ENCODE data around the gene RAB1B. TPM values are rescaled to one million over a fixed set of nuclear protein-coding genes. Genes with fewer than 3 reads are reported as not detected.
"Not testable (repeated sequence)": the region's sequence is repeated elsewhere in the genome, so short reads cannot be mapped to it uniquely, and the experiment has no call there.

The RAB1B gene
- total RNA-seq, 1 experiment from 2014 or later = 55.6 TPM

DNA sequence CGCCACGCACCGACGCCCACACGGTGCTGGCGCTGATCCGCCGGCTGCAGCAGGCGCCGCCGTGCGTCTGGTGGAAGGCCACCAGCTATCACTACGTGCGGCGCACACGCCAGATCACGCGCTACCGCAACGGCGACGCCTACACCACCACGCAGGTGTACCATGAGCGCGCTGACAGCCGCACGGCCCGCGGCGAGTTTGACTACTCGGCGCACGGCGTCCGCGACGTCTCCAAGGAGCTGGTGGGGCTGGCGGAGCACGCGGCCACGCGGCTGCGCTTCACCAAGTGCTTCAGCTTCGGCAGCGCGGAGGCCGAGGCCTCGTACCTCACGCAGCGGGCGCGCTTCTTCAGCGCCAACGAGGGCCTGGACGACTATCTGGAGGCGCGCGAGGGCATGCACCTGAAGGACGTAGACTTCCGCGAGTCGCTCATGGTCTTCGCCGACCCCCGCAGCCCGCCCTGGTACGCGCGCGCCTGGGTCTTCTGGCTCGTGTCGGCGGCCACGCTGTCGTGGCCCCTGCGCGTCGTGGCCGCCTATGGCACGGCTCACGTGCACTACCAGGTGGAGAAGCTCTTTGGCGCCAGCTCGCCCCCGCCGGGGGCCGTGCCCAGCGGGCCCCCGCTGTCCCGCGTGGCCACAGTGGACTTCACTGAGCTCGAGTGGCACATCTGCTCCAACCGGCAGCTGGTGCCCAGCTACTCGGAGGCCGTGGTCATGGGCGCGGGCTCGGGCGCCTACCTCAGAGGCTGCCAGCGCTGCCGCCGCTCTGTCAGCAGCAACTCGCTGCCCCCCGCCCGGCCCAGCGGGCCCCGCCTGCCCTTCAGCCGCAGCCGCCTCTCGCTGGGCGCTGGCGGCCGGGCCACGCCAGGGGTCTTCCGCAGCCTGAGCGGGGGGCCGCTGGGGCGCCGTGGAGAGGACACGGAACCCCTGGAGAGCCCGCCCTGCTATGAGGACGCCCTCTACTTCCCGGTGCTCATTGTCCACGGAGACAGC is 26.5 kb downstream of the RAB1B start:
- DNase-seq (ENCODE audit: extremely low read depth, low read depth) = no peak

DNA sequence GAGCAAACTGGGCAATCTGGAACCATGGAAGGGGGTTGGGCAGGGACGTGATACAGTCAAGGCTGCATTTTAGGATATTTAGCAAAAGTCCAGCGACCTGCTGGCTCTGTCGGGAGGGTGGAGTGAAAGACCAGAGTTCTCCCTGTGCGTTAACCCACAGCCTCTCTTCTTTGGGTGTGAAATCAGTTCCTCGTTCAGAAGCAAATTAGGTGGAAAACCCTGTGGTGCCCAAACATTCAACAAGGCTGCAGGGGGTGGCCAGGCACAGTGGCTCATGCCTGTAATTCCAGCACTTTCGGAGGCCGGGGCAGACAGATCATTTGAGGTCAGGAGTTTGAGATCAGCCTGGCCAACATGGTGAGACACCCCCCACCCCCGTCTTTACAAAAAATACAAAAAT is 29.2 kb downstream of the RAB1B start:
- DNase-seq (ENCODE audit: extremely low read depth, low read depth) = no peak

DNA sequence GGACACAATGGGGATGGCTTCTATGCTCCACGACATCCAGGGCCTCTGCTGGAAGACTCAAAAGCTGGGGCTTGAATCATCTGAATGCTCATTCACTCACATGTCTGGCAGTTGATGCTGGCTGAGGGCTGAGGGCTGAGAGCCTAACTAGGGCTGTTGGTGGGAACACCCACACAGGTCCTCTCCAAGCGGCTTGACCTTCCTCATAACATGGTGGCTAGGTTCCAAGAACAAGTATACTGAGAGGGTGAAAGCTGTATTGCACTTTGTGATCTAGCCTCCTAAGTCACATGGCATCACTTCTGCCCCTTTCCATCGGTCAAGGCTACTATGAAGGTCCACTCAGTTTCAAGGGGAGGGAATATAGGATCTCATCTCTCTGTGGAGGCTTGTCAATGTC is 30.7 kb downstream of the RAB1B start:
- DNase-seq (ENCODE audit: extremely low read depth, low read depth) = no peak

- DNase-seq (ENCODE audit: extremely low read depth, low read depth) = no peak
Observed at GRCh38 chr11:66302656-66303055, 34.2 kb downstream of the RAB1B start.

GRCh38 chr11:66309475-66309874 is 41.0 kb downstream of the RAB1B start:
- DNase-seq (ENCODE audit: extremely low read depth, low read depth) = no peak

- DNase-seq (ENCODE audit: extremely low read depth, low read depth) = no peak
Observed at GRCh38 chr11:66310324-66310723, 41.9 kb downstream of the RAB1B start.

GRCh38 chr11:66310803-66311440 is 42.5 kb downstream of the RAB1B start:
- not testable (repeated sequence) for DNase-seq (ENCODE audit: extremely low read depth, low read depth)

- DNase-seq (ENCODE audit: extremely low read depth, low read depth) = no peak
Observed at GRCh38 chr11:66311470-66311964, 43.1 kb downstream of the RAB1B start.

- peak; percentile 91 for DNase-seq (ENCODE audit: extremely low read depth, low read depth)
Observed at GRCh38 chr11:66311965-66312548, 43.6 kb downstream of the RAB1B start.

GRCh38 chr11:66312549-66313320 is 44.3 kb downstream of the RAB1B start:
- peak; percentile 95 for DNase-seq (ENCODE audit: extremely low read depth, low read depth)

DNA sequence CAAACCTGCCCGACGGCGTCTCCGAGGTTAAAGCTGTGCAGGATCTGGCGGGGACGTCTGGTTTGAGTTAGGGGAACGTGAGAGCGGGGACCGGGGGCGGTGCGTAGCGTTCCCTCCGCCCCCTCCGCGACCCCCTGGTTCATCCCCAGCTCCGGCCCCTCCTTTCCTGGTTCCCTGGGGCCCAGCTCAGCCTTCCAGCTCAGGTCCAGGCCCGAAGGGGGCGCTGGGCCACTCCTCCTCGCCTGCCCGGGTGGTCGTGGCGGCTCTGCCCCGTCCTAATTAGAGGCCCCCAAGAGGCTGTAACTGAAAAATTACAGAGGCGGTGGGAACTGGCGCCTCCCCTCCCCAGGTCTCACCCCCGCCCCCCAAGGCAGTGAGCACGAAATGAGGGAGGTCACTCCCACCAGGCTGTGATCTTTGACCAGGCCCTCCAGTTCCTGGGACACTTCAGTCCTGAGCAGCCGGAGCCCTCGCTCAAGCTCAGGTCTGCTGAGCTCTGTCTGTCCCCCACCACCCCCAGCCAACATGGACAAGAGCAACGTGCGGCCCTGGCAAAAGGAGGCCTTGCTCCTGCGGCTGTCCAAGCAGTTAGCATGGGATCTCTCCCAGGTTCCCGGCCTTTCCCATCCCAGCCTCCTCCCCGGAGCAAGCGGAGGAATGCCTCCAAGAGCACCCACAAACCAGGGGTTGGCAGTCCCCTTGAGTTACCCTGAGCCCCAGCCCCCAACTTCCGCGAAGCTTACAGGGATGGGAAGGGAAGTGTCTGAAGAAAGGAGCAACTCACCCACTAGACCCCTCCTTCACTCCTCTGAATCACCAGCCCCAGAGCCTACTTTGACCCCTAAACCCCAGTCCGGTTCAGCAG is 45.1 kb downstream of the RAB1B start:
- no peak for DNase-seq (ENCODE audit: extremely low read depth, low read depth)

- no peak for DNase-seq (ENCODE audit: extremely low read depth, low read depth)
Observed at GRCh38 chr11:66314186-66314501, 45.7 kb downstream of the RAB1B start.

GRCh38 chr11:66314561-66315497 is 46.4 kb downstream of the RAB1B start:
- DNase-seq (ENCODE audit: extremely low read depth, low read depth) = no peak

- no peak for DNase-seq (ENCODE audit: extremely low read depth, low read depth)
Observed at GRCh38 chr11:66315498-66315885, 47.1 kb downstream of the RAB1B start.

- no peak for DNase-seq (ENCODE audit: extremely low read depth, low read depth)
Observed at GRCh38 chr11:66315921-66316811, 47.7 kb downstream of the RAB1B start.

DNA sequence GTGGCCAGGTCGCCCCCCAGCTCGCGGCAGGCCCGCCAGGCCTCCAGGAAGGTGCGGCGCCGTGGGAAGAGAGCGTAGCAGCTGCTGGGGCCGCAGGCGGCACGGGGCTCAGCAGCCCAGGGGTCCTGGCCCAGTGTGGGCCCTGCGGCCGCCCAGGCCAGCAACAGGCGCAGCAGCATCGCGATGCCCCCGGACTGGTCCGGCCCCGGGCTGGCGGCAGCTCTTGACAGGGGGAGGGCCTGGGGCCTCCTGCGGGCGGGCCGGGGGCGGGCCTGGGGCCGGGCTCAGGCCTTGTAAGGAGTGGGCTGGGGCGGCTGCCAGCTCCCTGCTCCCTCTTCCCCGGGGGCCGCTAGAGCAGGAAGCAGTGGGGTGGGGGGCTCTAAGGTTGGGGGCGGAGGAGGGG is 48.4 kb downstream of the RAB1B start, which contains the start of gene CD248:
Gene CD248, minus strand, starts transcription at position 196 of the 403 bp plus-strand sequence. Its CDS starts 17 bp downstream, at position 179.
- no peak for DNase-seq (ENCODE audit: extremely low read depth, low read depth)

DNA sequence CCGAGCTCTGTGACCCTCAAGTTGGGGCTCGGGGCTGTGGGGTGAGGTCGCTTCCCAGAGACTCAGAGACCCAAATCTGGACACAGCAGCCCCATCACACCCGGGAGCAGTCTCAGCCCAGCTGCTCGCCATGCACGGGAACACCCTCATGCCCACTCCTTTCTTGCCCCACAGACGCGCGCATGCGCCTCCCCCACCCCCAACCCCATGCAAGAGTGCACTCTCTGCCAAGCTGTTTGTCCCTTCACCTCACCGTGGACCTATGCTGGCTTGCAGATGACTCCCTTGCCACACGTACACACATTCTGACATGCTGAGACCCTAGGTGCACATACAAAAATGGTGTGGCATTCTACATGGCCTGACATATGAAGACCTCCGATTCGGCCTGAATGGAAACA is 48.9 kb downstream of the RAB1B start:
- no peak for DNase-seq (ENCODE audit: extremely low read depth, low read depth)

Measured in NCI-H460 (cell line).